ENCODE results near the gene TICRR. TPM values are rescaled to one million over a fixed set of nuclear protein-coding genes. Genes with fewer than 3 reads are reported as not detected.

Gene TICRR
- total and polyA plus RNA-seq, 2 of the 8 experiments (the other 6 are each of a cell fraction or from before 2014, with no cell fraction given): 13.1 to 34.8 TPM

DNA sequence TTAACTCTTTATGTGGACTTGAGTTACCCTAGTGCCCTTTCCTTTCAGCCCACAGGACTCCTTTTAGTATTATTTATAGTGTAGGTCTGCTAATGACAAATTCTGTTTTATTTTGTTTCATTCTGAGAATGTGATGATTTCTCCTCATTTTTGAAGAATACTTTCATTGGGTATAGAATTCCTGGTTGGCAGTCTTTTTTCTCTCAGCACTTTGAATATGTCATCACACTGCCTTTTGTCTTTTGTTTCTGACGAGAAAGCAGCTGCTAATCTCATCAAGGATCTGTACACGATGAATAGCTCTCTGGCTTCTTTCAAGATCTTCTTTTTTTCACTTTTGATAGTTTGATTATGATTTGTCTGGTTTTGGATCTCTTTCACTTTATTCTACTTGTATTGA, 37.8 kb downstream of the TICRR start (continued):
- no peak for TF ChIP-seq TEAD4 (IDR thresholded peaks at IDR 0.05; ENCODE audit: low read depth, low read length)
- TF ChIP-seq JUND (IDR thresholded peaks at IDR 0.05; ENCODE audit: low read length): no peak
- no peak for TF ChIP-seq CEBPB (IDR thresholded peaks at IDR 0.05; ENCODE audit: low read depth, low read length)
- TF ChIP-seq SIRT6 (IDR thresholded peaks at IDR 0.05; ENCODE audit: low read length): no peak
- no peak for TF ChIP-seq SUZ12 (IDR thresholded peaks at IDR 0.05; ENCODE audit: low read length)
- TF ChIP-seq POLR2A (IDR thresholded peaks at IDR 0.05; ENCODE audit: control extremely low read depth in 1 of 2, low read depth in 2 of 2, low read length in 2 of 2): no peak
- TF ChIP-seq EZH2 (IDR thresholded peaks at IDR 0.05; ENCODE audit: low read depth, low read length, severe bottlenecking): no peak
- TF ChIP-seq RAD21 (IDR thresholded peaks at IDR 0.05 in 1 of 2, conservative IDR thresholded peaks at IDR 0.05 in 1 of 2; ENCODE audit: low read depth in 2 of 2, low read length in 2 of 2): no peak
